CD4-positive, alpha-beta T cell treated with Interleukin-2 at 100 ng/mL for 4 hours (primary cell): ENCODE data around the gene PGGT1B.

Experiments used
- DNase-seq: peaks from one replicate; pipeline ENCODE4 v3.0.0-alpha.2; 2020; ENCODE audit warnings: low spot score

PGGT1B gene

DNA sequence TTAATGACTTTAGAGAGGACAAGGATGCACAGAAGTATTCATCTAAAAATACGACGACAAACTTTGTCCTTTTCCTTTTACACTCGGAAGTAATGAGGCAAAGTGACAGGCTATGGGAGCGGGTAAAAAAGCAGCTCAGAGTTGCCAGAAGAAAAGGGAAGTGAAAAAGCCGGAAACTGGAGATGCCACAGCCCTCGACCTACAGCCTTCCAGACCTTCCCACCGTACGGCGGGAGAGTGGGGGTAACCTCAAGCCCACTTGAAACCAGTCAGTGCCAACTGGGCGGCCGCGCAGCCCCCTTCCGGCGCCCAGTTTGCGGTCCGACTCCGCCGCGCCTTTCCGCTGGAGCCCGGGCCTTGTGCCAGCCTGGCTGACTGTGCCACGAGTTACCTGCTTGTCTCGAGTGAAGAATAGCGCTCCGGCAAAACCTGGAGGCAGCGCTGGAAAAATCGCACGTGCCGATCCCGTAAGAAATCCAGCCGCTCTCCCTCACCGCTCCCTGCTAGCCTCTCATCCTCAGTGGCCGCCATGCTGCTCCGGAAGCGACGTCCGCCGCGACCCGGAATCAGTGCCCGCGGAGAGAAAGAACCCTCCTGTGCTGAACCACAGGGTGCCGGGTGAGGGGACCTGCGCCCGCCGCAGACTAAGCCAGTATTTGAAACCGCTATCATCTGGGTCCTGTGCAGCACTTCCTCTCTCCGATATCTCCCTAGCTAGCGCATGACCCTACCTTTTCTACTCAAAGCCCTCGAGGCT, at the start of gene PGGT1B:
PGGT1B (minus strand) TSS at position 557 of the 757 bp plus-strand sequence; CDS start at position 531, 26 bp downstream.
- peak; percentile 72 for DNase-seq

- DNase-seq: peak; percentile 58
Observed at GRCh38 chr5:115309751-115310370, 47.2 kb upstream of the PGGT1B start.

DNA sequence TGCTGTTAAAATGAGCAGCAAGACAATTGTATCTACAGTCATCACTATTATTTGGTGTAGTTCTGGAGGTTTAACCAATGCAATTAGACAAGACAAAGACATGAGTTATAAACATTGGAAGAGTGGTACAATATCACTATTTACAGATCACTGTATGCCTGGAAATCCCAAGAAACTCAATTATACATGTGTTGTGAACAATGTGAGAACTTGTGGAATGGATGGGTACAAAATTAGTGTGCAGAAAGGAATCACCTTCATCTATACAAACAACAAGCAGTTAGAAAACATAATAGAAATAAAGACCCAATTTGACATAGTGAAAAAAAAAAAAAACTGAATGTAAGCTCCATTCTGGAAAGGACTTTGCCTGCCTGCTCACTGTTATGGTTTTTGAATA, 46.1 kb upstream of the PGGT1B start:
- no peak for DNase-seq

DNA sequence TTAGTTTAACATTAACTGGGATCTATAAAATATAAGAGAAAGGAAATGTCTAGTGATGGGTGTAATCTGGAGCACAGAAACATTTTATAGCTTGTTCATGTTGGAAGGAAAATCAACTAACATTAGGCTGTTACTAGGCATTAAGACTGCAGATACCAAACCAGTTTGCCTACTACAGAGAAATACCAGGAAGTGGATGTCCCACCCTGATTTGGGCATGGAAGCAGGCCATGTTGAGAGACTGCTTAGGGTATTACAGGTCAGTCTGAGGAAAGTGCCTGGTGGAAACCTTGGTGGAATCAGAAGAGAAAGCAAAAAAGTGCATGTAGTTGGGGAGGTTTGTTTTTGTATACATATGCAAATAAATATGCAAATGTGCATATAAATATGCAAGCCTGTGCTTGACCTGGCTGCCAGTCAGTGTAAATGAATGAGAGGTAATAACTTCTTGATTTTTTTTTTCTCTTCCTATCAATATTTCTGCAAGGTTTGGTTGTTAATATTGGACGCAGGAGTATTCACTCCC, 43.4 kb upstream of the PGGT1B start:
- no peak for DNase-seq

DNA sequence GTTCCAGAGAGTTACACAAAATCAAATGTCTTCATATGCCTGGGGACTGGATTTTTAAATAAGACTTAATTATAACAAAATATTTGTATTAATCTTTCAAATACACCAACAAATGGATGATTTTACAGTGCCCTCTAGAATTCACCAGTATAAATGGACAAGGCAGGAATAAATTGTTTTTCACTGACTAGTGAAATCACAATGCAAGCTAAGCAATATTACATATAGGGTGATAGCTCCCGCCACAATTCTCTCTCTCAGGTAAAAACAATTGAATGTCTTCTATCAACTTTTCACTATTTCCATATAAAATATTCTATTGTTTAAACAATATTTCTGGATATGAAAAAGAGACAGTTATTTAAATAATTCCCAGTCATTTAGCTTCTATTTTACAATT, 41.8 kb upstream of the PGGT1B start:
- DNase-seq: no peak

DNA sequence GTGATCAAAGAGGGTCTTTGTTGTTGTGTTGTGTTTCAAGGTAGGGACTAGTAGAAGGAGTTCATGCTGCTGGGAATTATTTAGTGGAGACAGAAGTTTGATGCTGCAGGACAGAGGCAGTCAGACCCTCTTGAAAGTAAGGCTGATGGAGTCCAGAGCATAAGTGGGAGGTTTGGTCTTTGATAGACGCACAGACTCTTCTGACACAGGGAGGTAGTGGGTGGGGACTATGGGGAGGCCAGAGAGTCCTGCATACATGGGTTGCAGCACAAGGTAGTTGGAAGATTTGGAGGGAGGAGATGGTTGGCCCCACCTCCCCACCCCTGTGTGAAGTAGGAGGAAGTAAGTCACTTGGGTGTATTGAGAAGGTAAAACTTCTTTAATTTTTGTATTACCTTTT, 36.1 kb upstream of the PGGT1B start:
- no peak for DNase-seq

- DNase-seq: no peak
Observed at GRCh38 chr5:115297031-115297430, 34.4 kb upstream of the PGGT1B start.

- peak; percentile 72 for DNase-seq
Observed at GRCh38 chr5:115296124-115297022, 33.7 kb upstream of the PGGT1B start, which contains the start of gene CCDC112. Gene CCDC112 (minus strand): TSS chr5:115296654. CDS start chr5:115296543, 111 bp downstream.

GRCh38 chr5:115295777-115296123, 33.1 kb upstream of the PGGT1B start:
- DNase-seq: no peak

DNA sequence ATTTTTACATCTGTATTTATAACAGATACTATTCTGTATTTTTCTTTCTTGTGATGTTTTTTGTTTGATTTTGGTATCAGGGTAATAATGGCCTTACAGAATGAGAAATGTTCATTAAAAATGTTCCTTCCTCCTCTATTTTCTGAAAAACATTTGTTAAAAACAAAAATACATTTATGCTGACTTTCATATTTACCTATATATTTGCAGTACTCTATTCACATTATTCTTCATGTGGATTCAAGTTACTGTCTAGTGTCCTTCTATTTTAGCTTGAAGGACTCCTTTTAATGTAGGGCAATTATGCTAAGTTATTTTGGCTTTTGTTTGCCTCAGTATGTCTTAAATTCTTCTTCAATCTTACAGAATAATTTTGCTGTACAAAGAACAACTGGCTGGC, 28.7 kb upstream of the PGGT1B start:
- no peak for DNase-seq

DNA sequence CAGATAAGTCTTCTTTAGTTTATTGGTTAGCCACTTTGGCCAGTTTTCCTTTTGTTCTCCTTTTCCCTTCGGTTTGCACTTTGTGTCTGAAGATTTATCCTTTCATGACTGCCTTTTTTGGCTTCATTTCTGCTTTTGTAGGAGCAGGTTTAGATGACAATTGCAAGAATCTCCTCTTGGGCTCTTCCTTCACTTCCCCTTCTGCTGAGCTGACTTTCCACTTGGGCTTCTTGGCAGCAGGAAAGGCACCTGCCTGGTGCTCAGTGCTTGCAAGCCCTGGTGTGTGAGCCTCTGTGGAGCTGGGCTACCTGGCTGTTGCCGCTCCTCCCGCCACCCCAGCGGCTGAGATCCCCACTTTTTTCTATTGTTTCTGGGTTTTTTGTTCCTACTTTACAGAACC, 26.4 kb upstream of the PGGT1B start:
- no peak for DNase-seq

DNA sequence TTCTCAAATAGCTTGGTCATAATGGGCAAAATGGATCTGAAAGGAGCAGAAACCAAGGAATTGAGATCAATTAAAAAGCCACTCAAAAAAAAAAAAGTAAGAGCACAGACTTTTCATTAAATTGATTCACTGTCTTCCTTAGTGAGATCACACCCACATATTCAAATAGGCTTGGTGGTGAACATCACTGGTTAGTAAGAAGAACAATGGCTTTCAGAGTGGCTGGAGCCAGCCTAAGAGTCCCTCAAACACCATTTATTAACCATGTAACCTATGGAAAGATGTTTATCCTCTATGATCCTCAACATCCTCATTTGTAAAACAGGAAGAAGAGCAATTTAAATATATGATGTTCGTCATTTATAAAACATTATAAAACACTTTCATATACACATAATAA, 21.3 kb upstream of the PGGT1B start:
- DNase-seq: no peak

GRCh38 chr5:115282131-115282530, 19.5 kb upstream of the PGGT1B start:
- DNase-seq: no peak

GRCh38 chr5:115274584-115274983, 11.9 kb upstream of the PGGT1B start:
- DNase-seq: no peak

GRCh38 chr5:115272297-115272958, 9.8 kb upstream of the PGGT1B start:
- no peak for DNase-seq

DNA sequence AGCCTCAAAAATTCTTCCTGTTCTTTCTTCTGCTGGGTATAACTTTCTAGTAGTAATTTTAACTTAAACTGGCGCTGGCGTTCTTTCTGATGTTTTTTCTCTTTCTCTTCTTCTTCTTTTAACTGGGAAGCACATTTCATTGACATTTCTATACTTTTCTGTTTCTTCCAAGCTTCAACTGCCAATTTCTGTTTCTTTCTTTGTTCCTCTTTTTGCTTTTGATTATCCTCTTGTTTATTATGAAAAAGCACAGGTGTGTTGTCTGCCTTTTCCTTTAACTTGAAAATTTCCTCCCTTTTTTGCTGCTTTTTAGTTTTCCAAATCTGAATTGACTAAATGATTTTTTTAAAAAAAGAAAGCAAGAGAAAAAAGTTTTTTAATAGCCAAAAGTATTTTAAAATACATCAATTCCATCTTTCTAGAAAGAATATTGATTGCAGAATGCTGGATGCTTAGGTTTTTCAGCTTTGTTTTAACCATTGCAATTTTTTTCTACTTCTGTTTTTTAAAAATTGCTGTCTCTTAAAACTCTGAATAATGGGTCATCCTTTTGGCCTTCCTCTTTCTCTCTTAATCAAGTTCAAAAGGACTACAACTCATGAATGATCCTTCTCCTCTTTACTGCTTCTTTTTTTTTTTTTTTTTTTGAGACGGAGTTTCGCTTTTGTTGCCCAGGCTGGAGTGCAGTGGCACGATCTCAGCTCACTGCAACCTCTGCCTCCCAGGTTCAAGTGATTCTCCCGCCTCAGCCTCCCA, 8.8 kb upstream of the PGGT1B start:
- no peak for DNase-seq

- no peak for DNase-seq
Observed at GRCh38 chr5:115267617-115268016, 4.9 kb upstream of the PGGT1B start.

GRCh38 chr5:115265220-115265619, 2.5 kb upstream of the PGGT1B start:
- DNase-seq: no peak

- DNase-seq: no peak
Observed at GRCh38 chr5:115264786-115265185, 2.1 kb upstream of the PGGT1B start.

DNA sequence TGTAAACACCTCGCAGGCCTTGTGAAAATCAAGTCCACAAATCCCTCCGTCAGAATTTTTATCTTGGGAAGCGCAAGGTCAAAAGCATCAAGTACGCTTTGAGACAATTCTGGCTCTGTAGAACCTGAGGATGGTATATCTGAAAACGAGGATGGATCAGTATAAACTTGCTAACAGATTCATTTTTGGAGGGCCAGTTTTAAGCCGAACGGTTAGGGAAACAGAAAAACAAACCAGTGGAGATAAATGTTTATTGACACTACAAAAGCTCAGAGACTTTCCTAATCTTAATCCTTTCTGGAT, 352 bp upstream of the PGGT1B start:
- DNase-seq: no peak

GRCh38 chr5:115262011-115262320, 711 bp downstream of the PGGT1B start:
- no peak for DNase-seq

GRCh38 chr5:115260248-115260647, 2.4 kb downstream of the PGGT1B start:
- DNase-seq: no peak
